Activated CD4-positive, CD25-positive, alpha-beta regulatory T cell treated with anti-CD3 and anti-CD28 coated beads, Interleukin-2, amount 50 U/mL, for 24 hours (primary cell): ENCODE measurements around the gene PRCC.

Experiments
- ATAC-seq, 2 donors: fragments of 150-1000 bp; cut with Tn5 transposase; one replicate each; pipeline ENCODE4 v1.10.0; 2021; ENCODE audit warnings: mild to moderate bottlenecking in 1 of 2, moderate library complexity in 1 of 2

The PRCC gene

GRCh38 chr1:156767101-156767878, at the start of gene PRCC:
TSS of gene PRCC (plus strand) at chr1:156767535. CDS start at chr1:156767772, 237 bp downstream.
- peak; percentile 97 for ATAC-seq

DNA sequence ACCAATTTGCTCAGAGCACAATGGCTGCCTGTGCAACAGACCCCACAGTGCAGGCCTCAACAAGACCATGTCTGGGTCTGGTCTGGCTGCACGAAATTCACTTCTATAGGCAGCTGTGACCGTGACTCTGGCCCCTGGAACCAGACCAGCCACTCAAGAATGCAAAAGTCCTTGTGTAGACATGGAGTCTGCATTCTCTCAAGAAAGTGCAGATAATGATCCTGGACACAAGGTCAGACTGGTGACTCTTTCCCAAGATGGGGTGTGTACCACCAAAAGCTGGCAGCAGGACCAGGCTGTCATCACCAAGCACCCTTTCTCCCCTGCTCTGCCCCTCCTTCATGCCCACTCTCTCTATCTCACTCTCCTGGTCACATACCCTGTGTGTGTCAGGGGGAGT, 46.2 kb upstream of the PRCC start:
- ATAC-seq = no peak

DNA sequence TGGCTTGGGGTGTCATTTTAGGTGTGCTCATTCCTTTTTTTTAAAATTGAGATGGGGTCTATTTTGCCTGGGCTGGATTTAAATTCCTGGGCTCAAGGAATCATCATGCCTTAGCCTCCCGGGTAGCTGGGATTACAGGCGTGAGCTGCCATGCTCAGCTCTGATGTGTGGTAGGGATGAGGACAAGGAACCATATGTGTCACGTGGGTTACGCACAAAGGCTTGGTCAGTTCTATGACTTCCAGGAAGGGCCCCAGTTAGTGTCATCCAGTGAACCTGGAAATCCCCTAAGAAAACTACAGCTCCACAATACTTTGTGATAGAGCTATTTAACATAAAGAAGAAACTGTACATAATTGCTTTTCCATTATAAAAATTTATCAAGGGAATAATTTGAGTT, 45.8 kb upstream of the PRCC start:
- ATAC-seq = peak; percentile 57 to 58

- ATAC-seq = peak; percentile 19 to 22
Measured at GRCh38 chr1:156725683-156726280, 41.6 kb upstream of the PRCC start.

DNA sequence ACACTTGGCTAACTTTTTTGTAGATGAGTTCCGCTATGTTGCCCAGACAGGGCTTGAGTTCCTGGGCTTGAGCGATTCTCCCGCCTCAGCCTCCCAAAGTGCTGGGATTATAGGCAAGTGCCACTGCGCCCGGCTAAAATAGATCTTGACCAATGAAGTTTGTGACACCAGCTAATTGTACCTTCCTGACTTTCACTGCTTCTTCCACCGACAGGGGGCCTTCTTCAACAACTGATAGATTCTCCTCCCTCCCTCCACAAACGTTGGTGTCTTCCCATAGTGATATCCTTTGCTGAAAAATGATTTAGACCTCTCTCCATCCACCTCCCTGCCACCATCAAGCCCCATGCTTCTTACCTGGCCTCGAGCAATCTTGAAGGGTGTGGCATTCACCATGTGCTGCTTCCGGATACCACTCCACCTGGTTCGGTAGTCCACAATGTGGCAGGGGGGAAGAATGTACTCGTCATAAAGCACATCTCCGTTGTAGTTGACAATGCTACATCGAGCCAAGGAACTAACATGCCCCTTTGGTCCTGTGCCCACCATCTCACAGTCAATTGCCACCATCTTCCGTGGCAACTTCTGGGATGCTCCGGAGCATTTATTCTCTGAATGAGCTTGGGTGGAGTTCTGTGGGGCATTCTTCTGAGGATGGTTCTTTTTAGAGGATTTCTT, 40.6 kb upstream of the PRCC start:
- no peak for ATAC-seq

- no peak for ATAC-seq
Measured at GRCh38 chr1:156727492-156727891, 39.8 kb upstream of the PRCC start.

GRCh38 chr1:156727926-156728598, 39.3 kb upstream of the PRCC start, which contains the start of gene METTL25B:
TSS of gene METTL25B (plus strand) at chr1:156728469. CDS start at chr1:156729105, 636 bp downstream.
- peak; percentile 72 to 73 for ATAC-seq

GRCh38 chr1:156728599-156729462, 38.5 kb upstream of the PRCC start, which contains the start of gene ISG20L2:
TSS of gene ISG20L2 (minus strand) at chr1:156728766. CDS start at chr1:156727652, 1,114 bp downstream.
- ATAC-seq = peak; percentile 94 to 95

- ATAC-seq = no peak
Measured at GRCh38 chr1:156733989-156734584, 33.2 kb upstream of the PRCC start.

GRCh38 chr1:156738407-156738806, 28.9 kb upstream of the PRCC start:
- no peak for ATAC-seq

DNA sequence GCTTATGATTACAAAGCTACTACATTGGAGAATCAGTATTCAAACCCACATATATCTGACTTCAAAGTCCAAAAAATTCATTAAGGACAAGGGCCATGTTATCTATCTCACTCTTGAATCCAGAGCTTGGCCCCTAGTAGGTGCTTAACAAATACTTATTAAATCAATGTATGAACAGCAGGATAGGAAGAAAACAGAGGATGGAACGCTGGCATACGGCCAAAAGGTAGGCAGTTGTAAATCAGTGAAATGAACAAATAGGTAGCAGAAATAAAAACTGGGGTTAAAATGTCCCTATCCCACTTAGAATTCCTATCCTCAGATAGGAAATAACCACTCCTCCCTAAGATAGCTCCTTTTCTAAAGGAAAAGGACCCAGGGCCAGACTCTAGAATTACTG, 28.4 kb upstream of the PRCC start:
- no peak for ATAC-seq

DNA sequence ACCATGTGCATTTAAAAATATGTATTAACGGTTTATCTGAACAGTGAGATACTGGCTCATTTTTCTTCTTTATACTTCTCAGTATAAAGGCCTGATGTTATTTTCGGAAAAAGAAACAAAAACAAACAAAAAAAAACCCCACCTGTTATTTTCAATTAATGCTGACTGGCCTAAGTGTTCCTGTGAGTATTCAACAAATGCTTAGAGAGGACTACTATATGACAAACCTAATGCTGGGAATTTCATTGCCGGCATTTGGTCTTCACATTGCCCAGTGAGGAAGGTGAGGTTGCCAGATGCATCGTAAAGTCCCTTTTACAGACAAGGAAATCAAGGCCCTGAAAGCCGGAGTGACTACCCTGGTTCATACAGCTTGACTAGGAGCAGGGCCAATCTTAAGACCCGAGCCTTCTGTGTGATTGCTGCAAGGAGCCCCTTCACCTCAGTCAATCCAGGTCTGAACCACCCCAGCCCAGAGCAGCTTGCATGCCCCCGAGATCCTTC, 27.0 kb upstream of the PRCC start:
- no peak for ATAC-seq

DNA sequence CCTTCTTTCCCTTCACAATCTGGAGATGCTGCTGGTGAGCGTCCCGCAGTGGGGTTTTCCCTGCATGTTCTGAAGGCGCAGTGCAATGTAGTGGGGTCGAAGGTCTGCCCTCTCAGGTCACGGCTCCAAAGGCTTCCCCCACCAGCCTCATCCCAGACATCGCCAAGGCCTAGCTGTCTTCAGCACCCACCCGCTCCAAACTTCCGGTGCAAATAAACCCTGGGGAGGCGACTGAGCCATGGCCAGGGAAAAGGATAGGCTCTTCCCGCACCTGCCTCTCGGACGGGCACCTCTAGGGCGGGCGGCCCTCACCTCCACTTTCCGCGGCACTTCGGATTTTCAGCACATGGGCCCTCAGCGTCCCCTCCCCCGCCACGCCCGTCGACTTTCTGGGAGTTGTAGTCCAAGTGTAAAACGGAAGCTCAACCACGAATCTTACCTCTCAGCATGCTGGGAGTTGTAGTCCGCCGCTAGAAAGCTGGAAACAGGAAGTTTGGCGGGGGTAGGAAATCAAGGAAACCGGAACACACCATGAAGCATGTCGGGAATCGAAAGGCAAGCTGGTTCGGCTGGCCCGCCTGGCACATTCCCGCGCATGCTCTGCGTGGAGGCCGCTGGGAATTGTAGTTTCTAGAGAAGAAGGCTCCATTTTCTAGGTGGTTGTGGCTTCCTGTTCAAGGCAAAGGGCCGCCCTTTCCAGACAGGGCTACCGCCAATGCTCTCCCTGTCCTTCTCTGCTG, 26.4 kb upstream of the PRCC start, which contains the start of gene MRPL24:
TSS of gene MRPL24 (minus strand) at position 348 of the 740 bp plus-strand sequence. CDS start 2,384 bp downstream, outside the sequence.
- ATAC-seq = peak; percentile 88 to 90

GRCh38 chr1:156741481-156741983, 25.8 kb upstream of the PRCC start:
- ATAC-seq = no peak

DNA sequence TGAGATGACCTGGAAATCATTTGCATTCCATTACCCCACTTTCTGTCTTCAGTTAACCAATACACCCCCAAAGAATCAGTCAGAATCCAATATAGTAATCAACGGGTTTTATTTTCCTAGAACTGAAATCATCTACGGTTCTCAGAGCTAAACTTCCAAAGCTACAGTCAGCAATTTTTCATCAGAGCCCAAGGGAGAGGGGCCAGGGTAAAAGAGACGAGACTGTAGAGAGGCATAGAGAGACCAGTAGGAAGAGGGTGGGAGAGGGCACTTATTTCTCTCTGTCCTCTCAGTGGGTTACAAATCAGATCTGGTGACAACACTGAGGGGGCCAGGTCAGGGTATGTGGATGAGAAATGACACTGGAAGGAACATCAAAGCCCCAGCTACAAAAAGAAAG, 25.3 kb upstream of the PRCC start:
- no peak for ATAC-seq

- ATAC-seq = no peak
Measured at GRCh38 chr1:156742801-156743200, 24.5 kb upstream of the PRCC start.

GRCh38 chr1:156743367-156744302, 23.7 kb upstream of the PRCC start:
- ATAC-seq = no peak

- no peak for ATAC-seq
Measured at GRCh38 chr1:156744344-156744743, 23.0 kb upstream of the PRCC start.
